Uterus (tissue), 4 donors: ENCODE measurements around the gene SLC6A9. TPM values are rescaled to one million over a fixed set of nuclear protein-coding genes. Genes with fewer than 3 reads are reported as not detected.

Experiments
- DNase-seq, 2 donors: peaks; one replicate each; pipeline ENCODE4 v3.0.0-alpha.2; 2019 to 2020
- H3K27ac ChIP-seq, 2 donors: fragments of 200-600 bp; sonication (generic); 1 replicate in 1 of 2; 2 replicates in 1 of 2; pipeline ENCODE4 v1.5.1; 2016 to 2018
- H3K27me3 ChIP-seq, 2 donors: fragments of 200-600 bp; sonication (generic); one replicate each; pipeline ENCODE4 v1.5.1; 2018 to 2019; ENCODE audit warnings: control low read depth in 1 of 2
- H3K36me3 ChIP-seq, 2 donors: fragments of 200-600 bp; sonication (generic); one replicate each; pipeline ENCODE4 v1.5.1; 2019; ENCODE audit warnings: control low read depth in 1 of 2
- H3K4me1 ChIP-seq, 2 donors: fragments of 200-600 bp; sonication (generic); one replicate each; pipeline ENCODE4 v1.5.1; 2018 to 2019; ENCODE audit warnings: control low read depth in 1 of 2
- H3K4me3 ChIP-seq, 2 donors: fragments of 200-600 bp; sonication (generic); 1 replicate in 1 of 2; 2 replicates in 1 of 2; pipeline ENCODE4 v1.5.1; 2018 to 2019; ENCODE audit warnings: mild to moderate bottlenecking in 1 of 2
- H3K9me3 ChIP-seq, 2 donors: fragments of 200-600 bp; sonication (generic); one replicate each; pipeline ENCODE4 v1.5.1; 2019; ENCODE audit warnings: control low read depth in 1 of 2
- CTCF ChIP-seq, 4 experiments: fragments of 200-600 bp in 2 of 4; fragments of 450-650 bp in 2 of 4; sonication (generic) in 2 of 4; IDR thresholded peaks; one replicate each; pipeline ENCODE4 v1.5.1; 2016 to 2019; ENCODE audit warnings: antibody characterized with exemption in 4 of 4, mild to moderate bottlenecking in 2 of 4, moderate library complexity in 1 of 4
- POLR2A ChIP-seq, 2 donors: fragments of 450-650 bp; IDR thresholded peaks; one replicate each; pipeline ENCODE4 v1.6.1; 2016; ENCODE audit warnings: antibody characterized with exemption in 2 of 2, mild to moderate bottlenecking in 1 of 2, moderate library complexity in 1 of 2
- intact Hi-C: fragments of 100-400 bp; cut with DNase I; formaldehyde crosslinking; loops from one replicate; pipeline ENCODE4 v1.15.1; 2023; ENCODE audit warnings: low total_unique reads
- total RNA-seq, 4 donors: library from RNA; depleted of rRNA in 3 of 4; stranded (reverse); fragments of >200 nt in 3 of 4; gene quantifications; one replicate each; pipeline versions ENCODE4 v1.1.0 to v1.2.4, GENCODE V29; 2014 to 2023
- donor health status: DM: yes; HTN: yes; CAD: no.

SLC6A9 gene
- total RNA-seq, 4 donors from 2014 or later = 4.6 to 30.9 (median 17.4) TPM

- DNase-seq = no peak
- Histone ChIP-seq H3K27me3 (no peaks in the 10 kb centered on the region), H3K4me1 (peaks cover 4 to 8% of the 10 kb centered on the region in 2 donors), H3K9me3 (no peaks in the 10 kb centered on the region), H3K36me3 (no peaks in the 10 kb centered on the region), H3K4me3 (no peak overlapping the region), H3K27ac (no peak overlapping the region)
- TF ChIP-seq CTCF (IDR thresholded peaks at IDR 0.05) (no peak), POLR2A (IDR thresholded peaks at IDR 0.05) (no peak)
- intact Hi-C loops = no loop called here
These were observed 53.1 kb downstream of the SLC6A9 start for GRCh38 chr1:43978264-43978550.

GRCh38 chr1:43977376-43978263 lies 53.6 kb downstream of the SLC6A9 start:
- DNase-seq = no peak
- Histone ChIP-seq H3K36me3 (no peaks in the 10 kb centered on the region), H3K27me3 (no peaks in the 10 kb centered on the region), H3K4me3 (no peak overlapping the region), H3K4me1 (peaks cover 4 to 8% of the 10 kb centered on the region in 2 donors), H3K27ac (no peak overlapping the region), H3K9me3 (no peaks in the 10 kb centered on the region)
- intact Hi-C loops = no loop called here
- TF ChIP-seq POLR2A (IDR thresholded peaks at IDR 0.05) = no peak
- TF ChIP-seq CTCF (IDR thresholded peaks at IDR 0.05) = no peak

- peaks cover 4 to 8% of the 10 kb centered on the region in 2 donors for H3K4me1 ChIP-seq
- no peak for DNase-seq
These were observed 54.4 kb downstream of the SLC6A9 start for GRCh38 chr1:43976890-43977289.

GRCh38 chr1:43976045-43976444 lies 55.2 kb downstream of the SLC6A9 start:
- H3K27ac ChIP-seq = no peak overlapping the region
- H3K9me3 ChIP-seq = no peaks in the 10 kb centered on the region
- TF ChIP-seq CTCF (IDR thresholded peaks at IDR 0.05) (no peak), POLR2A (IDR thresholded peaks at IDR 0.05) (no peak)
- H3K4me1 ChIP-seq = peaks cover 4 to 8% of the 10 kb centered on the region in 2 donors
- DNase-seq = no peak
- no peaks in the 10 kb centered on the region for H3K27me3 ChIP-seq
- peak overlapping the region; percentile 65 to 93 for H3K4me3 ChIP-seq
- no peaks in the 10 kb centered on the region for H3K36me3 ChIP-seq
- intact Hi-C loops = no loop called here

More at GRCh38 chr1:43976890-43977289, 54.4 kb downstream of the SLC6A9 start:
- Histone ChIP-seq H3K27ac (no peak overlapping the region), H3K9me3 (no peaks in the 10 kb centered on the region), H3K4me3 (no peak overlapping the region), H3K27me3 (no peaks in the 10 kb centered on the region), H3K36me3 (no peaks in the 10 kb centered on the region)
- intact Hi-C loops = no loop called here
- TF ChIP-seq POLR2A (IDR thresholded peaks at IDR 0.05) = no peak
- no peak for TF ChIP-seq CTCF (IDR thresholded peaks at IDR 0.05)

- TF ChIP-seq CTCF (IDR thresholded peaks at IDR 0.05) = no peak
- no peak for TF ChIP-seq POLR2A (IDR thresholded peaks at IDR 0.05)
- Histone ChIP-seq H3K27me3 (no peaks in the 10 kb centered on the region), H3K36me3 (no peaks in the 10 kb centered on the region), H3K4me3 (peak overlapping the region; percentile 65 to 93), H3K4me1 (peaks cover 4 to 10% of the 10 kb centered on the region in 2 donors), H3K9me3 (no peaks in the 10 kb centered on the region), H3K27ac (peak overlapping the region; percentile 83 to 88)
- intact Hi-C loops = no loop called here
- peak in 1 of 2 donors; percentile 46 for DNase-seq
These were observed 55.9 kb downstream of the SLC6A9 start for GRCh38 chr1:43975249-43975961.
